GM12878 (cell line): ENCODE data around the gene CAMK2B. TPM values are rescaled to one million over a fixed set of nuclear protein-coding genes. Genes with fewer than 3 reads are reported as not detected.

ENCODE experiments used
- BCL3 ChIP-seq: IDR thresholded peaks from 2 replicates; pipeline ENCODE4 v1.6.1; 2011; ENCODE audit warnings: borderline replicate concordance, low read depth, mild to moderate bottlenecking, moderate library complexity, low read length; ENCODE audit not compliant: insufficient read depth, poor library complexity, severe bottlenecking
- HSF1 ChIP-seq: fragments of 150-350 bp; IDR thresholded peaks from 2 replicates; pipeline ENCODE4 v1.6.1; 2014; ENCODE audit warnings: mild to moderate bottlenecking, low read depth, low read length
- IRF3 ChIP-seq: fragments of 450-650 bp; IDR thresholded peaks from 2 replicates; pipeline ENCODE4 v1.6.1; 2014; ENCODE audit warnings: mild to moderate bottlenecking
- IRF5 ChIP-seq: fragments of 450-650 bp; IDR thresholded peaks from 2 replicates; pipeline ENCODE4 v1.6.1; 2017; ENCODE audit warnings: borderline replicate concordance
- NFXL1 ChIP-seq: fragments of 450-650 bp; IDR thresholded peaks from 2 replicates; pipeline ENCODE4 v1.6.1; 2017; ENCODE audit warnings: antibody characterized with exemption, mild to moderate bottlenecking, borderline replicate concordance
- POLR2A ChIP-seq: IDR thresholded peaks from 2 replicates; pipeline ENCODE4 v1.6.1; 2011; ENCODE audit warnings: low read depth, mild to moderate bottlenecking, low read length
- SMAD1 ChIP-seq: fragments of 450-650 bp; IDR thresholded peaks from 2 replicates; pipeline ENCODE4 v1.6.1; 2018; ENCODE audit warnings: mild to moderate bottlenecking, low read depth; ENCODE audit not compliant: partially characterized antibody
- ZBTB4 ChIP-seq: fragments of 450-650 bp; formaldehyde crosslinking; IDR thresholded peaks from 2 replicates; pipeline ENCODE4 v1.4.0; 2022; ENCODE audit warnings: mild to moderate bottlenecking, moderate library complexity
- polyA plus RNA-seq, 11 experiments: library from polyadenylated mRNA; depleted of rRNA in 4 of 11; unstranded in 6 of 11; stranded (reverse) in 5 of 11; fragments of >200 nt; fragmentation: Nextera tagmentation in 4 of 11; fragmentation: Illumina TruSeq in 1 of 11; extraction: Ambion mirVana in 4 of 11; extraction: Trizol in 1 of 11; gene quantifications; 1 replicate in 1 of 11; 2 replicates in 10 of 11; pipeline versions ENCODE4 v1.2.1 to v1.2.3, GENCODE V29; 2011 to 2016; ENCODE audit warnings: inconsistent platforms in 2 of 11, missing spikeins in 2 of 11, low read depth in 1 of 11
- total RNA-seq, 4 experiments: library from RNA; depleted of rRNA in 3 of 4; stranded (reverse); fragments of >200 nt in 3 of 4; fragmentation: Illumina TruSeq in 1 of 4; extraction: Trizol in 1 of 4; gene quantifications; 2 replicates each; pipeline versions ENCODE4 v1.2.1 to v1.2.3, GENCODE V29; 2013 to 2021

CAMK2B gene
- total and polyA plus RNA-seq, 10 of the 15 experiments (the other 5 are each of a cell fraction or from before 2014, with no cell fraction given): 0.06 to 0.23 (median 0.11) TPM; not detected in 5

- TF ChIP-seq IRF5 (no peak), IRF3 (no peak), HSF1 (no peak), SMAD1 (no peak), BCL3 (no peak), NFXL1 (no peak), POLR2A (no peak), ZBTB4 (CRISPR knock-in tag) (no peak)
Measured at GRCh38 chr7:44274623-44274975, 50.8 kb downstream of the CAMK2B start (continued).
